Endothelial cell of umbilical vein (primary cell): ENCODE results near the gene NXNL2.

Experiments
- EZH2 ChIP-seq: IDR thresholded peaks from 2 replicates; pipeline ENCODE4 v1.6.1; 2012; ENCODE audit warnings: borderline replicate concordance, low read depth, mild to moderate bottlenecking, moderate library complexity, low read length, inconsistent platforms; ENCODE audit not compliant: severe bottlenecking
- FOS ChIP-seq: IDR thresholded peaks from 2 replicates; pipeline ENCODE4 v1.6.1; 2011; ENCODE audit warnings: mild to moderate bottlenecking, low read length, moderate library complexity, borderline replicate concordance; ENCODE audit not compliant: insufficient read depth
- JUN ChIP-seq: IDR thresholded peaks from 2 replicates; pipeline ENCODE4 v1.6.1; 2011; ENCODE audit warnings: borderline replicate concordance, low read depth; ENCODE audit not compliant: insufficient read length, insufficient read depth
- MYC ChIP-seq: IDR thresholded peaks from one replicate; pipeline ENCODE4 v1.6.1; 2011; ENCODE audit warnings: mild to moderate bottlenecking, low read depth, low read length
- POLR2A ChIP-seq: IDR thresholded peaks from 2 replicates; pipeline ENCODE4 v1.6.1; 2012; ENCODE audit warnings: low read depth, mild to moderate bottlenecking, control low read depth, low read length
- POLR2AphosphoS5 ChIP-seq: IDR thresholded peaks from 2 replicates; pipeline ENCODE4 v1.6.1; 2012; ENCODE audit warnings: low read depth, mild to moderate bottlenecking, control low read depth, low read length, moderate library complexity; ENCODE audit not compliant: insufficient read depth
- TF ChIP-seq, protein P1 (sequence below), 2 donors: IDR thresholded peaks; 1 replicate in 1 of 2; 2 replicates in 1 of 2; pipeline ENCODE4 v1.5.1; 2011; ENCODE audit warnings: low read length in 2 of 2, mild to moderate bottlenecking in 2 of 2, moderate library complexity in 2 of 2, control low read depth in 1 of 2, inconsistent platforms in 1 of 2, low read depth in 1 of 2; ENCODE audit not compliant: insufficient read depth in 1 of 2; ENCODE audit errors: extremely low read depth in 1 of 2
- TF ChIP-seq, protein P2 (sequence below): IDR thresholded peaks from 2 replicates; pipeline ENCODE4 v1.6.1; 2011; ENCODE audit not compliant: insufficient read depth, insufficient read length

DNA sequence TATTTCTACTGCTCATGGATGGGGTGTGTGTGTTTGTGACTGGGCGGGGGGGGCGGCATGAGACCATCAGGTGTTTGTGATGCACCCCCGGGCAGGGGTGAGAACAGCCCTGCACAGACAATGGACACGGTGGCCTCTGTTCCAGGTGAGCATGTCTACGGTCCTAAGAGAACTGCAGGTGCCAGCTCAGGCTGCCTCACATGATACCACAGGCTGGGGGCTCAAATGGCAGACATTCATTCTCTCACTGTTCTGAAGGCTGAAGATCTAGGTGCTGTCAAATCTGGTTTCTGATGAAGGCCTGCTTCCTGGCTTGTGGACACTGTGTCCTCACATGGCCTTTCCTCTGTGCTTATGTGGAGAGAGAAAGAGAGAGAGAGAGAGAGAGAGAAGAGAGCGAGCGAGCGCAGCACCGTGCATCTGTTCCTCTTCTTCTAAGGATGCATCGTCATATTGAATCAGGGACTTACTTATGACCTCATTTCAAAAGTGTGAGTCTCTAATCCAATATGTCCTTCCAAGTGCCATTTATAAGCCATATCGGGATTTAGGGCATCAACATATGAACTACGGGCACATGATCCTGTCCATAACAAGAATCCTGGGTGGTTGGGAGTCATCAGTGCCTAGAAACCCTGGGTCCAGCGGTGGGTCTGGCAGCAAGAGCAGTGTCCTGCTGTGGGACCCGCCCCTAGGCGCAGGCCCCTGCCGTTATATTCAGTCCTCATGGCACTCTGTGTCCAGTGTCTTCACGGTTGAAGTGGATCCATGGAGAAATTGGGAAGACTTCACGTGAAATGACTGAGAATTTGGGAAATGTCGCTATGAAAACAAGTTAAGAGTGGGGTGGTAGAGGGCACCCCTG is 42.5 kb downstream of the NXNL2 start:
- TF ChIP-seq, protein P1, sequence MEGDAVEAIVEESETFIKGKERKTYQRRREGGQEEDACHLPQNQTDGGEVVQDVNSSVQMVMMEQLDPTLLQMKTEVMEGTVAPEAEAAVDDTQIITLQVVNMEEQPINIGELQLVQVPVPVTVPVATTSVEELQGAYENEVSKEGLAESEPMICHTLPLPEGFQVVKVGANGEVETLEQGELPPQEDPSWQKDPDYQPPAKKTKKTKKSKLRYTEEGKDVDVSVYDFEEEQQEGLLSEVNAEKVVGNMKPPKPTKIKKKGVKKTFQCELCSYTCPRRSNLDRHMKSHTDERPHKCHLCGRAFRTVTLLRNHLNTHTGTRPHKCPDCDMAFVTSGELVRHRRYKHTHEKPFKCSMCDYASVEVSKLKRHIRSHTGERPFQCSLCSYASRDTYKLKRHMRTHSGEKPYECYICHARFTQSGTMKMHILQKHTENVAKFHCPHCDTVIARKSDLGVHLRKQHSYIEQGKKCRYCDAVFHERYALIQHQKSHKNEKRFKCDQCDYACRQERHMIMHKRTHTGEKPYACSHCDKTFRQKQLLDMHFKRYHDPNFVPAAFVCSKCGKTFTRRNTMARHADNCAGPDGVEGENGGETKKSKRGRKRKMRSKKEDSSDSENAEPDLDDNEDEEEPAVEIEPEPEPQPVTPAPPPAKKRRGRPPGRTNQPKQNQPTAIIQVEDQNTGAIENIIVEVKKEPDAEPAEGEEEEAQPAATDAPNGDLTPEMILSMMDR (IDR thresholded peaks at IDR 0.05; ENCODE audit: extremely low read depth in 1 of 2, insufficient read depth in 1 of 2, low read depth in 1 of 2, low read length in 2 of 2) = no peak
- no peak for TF ChIP-seq POLR2A
- no peak for TF ChIP-seq POLR2AphosphoS5
- no peak for TF ChIP-seq MYC
- no peak for TF ChIP-seq EZH2
- TF ChIP-seq JUN = no peak
- TF ChIP-seq, protein P2, sequence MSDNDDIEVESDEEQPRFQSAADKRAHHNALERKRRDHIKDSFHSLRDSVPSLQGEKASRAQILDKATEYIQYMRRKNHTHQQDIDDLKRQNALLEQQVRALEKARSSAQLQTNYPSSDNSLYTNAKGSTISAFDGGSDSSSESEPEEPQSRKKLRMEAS = no peak
- no peak for TF ChIP-seq FOS
